GM18502 (cell line): ENCODE measurements around the gene R3HDML.
A peak's percentile ranks its signal among the peaks of the same experiment; 100 is the strongest.
"Not testable (repeated sequence)": the region's sequence is repeated elsewhere in the genome, so short reads cannot be mapped to it uniquely, and the experiment has no call there.

Experiments used
- ATAC-seq: cut with Tn5 transposase; IDR thresholded peaks from one replicate; pipeline ENCODE4 v1.9.1; 2021; ENCODE audit warnings: mild to moderate bottlenecking; ENCODE audit not compliant: unreplicated experiment, poor library complexity

Gene R3HDML, protein sequence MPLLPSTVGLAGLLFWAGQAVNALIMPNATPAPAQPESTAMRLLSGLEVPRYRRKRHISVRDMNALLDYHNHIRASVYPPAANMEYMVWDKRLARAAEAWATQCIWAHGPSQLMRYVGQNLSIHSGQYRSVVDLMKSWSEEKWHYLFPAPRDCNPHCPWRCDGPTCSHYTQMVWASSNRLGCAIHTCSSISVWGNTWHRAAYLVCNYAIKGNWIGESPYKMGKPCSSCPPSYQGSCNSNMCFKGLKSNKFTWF

DNA sequence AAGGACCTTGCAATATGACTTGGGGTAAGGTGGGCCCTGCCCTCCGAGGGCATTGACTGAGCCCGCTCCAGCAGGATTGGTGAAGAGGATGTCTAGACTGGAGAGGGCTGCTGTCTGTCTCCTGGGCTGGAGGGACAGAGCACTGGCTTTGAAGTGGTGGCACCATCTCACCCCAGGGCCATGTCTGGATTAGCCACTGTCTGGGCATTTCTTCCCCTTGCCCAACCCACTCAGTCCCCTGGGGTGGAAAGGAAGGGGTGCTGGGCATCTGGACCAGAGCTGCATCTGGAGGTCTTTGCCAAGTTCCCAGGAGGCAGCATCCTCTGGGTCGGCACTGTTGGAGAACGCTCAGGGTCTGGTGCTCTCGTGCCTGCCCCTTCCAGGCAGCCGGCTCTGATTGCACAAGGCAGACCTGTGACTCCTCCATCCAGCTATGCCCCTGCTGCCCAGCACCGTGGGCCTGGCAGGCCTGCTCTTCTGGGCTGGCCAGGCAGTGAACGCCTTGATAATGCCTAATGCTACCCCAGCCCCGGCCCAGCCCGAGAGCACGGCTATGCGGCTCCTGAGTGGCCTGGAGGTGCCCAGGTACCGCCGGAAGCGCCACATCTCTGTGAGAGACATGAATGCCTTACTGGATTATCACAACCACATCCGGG, at the start of gene R3HDML:
TSS of gene R3HDML (plus strand) at position 319 of the 656 bp plus-strand sequence. CDS start at position 434, 115 bp downstream.
- ATAC-seq = no peak

DNA sequence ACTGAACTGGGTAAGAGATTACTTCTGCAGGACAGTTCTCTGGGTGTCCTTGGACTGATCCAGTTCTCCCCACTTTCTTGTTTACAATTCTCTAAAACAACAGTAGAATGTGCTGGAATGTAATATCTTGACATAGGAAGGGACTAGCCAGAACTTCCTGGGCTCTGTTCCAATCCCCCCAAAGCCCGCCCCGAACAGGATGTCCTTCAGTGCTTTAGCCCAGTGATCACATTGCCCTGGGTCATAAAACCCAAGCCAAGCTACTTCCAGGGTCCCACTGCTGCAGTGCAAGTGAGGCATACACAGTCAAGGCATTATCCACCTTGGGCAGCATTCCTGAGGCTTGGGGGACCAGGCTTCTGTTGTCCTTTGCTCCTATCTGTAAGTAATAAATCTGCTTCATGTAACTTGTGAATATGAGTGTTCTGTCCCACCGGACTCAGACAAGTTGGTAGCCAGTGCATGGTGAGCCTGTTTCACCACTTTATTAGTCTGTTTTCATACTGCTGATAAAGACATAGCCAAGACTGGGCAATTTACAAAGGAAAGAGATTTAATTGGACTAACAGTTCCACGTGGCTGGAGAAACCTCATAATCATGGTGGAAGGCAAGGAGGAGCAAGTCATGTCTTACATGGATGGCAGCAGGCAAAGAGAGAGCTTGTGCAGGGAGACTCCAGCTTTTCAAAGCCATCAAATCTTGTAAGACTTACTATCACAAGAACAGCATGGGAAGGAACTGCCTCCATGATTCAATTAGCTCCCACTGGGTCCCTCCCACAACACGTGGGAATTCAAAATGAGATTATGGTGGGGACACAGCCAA, 49.4 kb upstream of the R3HDML start:
- no peak for ATAC-seq

DNA sequence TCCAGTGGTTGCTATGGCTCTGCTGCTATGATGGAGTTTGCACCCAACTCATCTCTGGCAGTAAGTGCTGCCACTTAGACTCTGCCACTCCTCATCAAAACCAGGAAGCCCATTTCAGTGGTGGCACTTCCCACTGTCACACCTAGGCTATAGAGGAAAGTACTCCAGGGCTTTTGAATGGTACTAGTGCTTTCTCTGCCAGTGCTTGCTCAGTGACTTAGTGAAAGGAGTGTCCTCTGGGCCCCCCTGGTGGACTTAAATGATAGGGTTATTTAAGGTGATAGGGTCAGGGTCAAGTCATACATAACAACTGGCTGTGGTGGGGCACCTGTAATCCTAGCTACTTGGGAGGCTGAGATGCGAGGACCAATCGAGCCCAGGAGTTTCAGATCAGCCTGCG, 48.6 kb upstream of the R3HDML start:
- no peak for ATAC-seq

DNA sequence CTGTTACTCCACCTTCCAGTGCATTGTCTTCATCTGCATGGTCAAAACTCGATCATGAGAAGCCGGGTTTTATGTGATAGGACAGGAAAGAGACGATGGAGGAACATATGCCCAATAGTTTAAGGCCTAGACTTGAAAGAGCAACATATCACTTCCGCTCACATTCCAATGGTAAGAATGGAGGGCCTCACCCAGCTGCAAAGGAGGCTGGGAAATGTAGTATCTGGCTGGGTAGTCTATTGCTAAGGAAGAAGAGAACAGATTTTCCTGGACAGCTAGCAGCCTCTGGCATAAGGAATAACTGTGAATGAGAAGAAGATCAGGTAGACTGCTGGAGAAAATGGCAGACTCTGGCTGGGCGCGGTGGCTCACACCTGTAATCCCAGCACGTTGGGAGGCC, 45.1 kb upstream of the R3HDML start:
- ATAC-seq = no peak

DNA sequence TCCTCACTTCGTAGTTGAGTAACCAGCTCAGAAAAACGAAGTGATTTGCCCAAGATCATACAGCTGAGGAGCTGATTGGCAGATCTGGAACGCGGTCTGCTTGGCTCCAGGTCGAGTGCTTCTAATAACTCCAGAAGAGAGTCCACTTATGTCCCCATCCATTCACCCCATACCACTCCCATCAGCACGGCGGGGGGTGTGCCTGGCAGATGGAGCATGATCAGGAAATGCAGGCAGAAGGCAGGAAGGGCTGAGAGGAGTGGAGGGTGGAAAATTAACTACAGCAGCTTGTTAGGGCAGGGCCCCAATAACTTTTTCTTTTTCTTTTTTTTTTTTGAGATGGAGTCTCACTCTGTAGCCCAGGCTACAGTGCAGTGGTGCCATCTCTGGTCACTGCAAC, 40.8 kb upstream of the R3HDML start:
- no peak for ATAC-seq

DNA sequence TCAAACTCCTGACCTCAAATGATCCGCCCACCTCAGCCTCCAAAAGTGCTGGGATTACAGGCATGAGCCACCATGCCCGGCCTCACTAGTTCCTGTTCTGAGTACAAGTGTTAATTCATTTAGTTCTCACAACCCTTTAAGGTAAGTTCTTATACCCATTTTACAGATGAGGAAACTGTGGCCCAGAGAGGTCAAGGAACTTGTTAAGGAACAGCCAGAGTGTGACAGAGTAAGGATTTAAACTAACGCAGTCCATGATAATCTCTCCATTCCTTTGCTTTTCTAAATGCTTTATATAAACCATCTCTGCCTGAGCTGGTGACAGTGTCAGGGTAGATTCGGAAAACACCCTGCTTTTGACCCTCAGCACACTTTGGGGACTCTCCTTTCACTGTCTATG, 39.1 kb upstream of the R3HDML start:
- ATAC-seq = no peak

DNA sequence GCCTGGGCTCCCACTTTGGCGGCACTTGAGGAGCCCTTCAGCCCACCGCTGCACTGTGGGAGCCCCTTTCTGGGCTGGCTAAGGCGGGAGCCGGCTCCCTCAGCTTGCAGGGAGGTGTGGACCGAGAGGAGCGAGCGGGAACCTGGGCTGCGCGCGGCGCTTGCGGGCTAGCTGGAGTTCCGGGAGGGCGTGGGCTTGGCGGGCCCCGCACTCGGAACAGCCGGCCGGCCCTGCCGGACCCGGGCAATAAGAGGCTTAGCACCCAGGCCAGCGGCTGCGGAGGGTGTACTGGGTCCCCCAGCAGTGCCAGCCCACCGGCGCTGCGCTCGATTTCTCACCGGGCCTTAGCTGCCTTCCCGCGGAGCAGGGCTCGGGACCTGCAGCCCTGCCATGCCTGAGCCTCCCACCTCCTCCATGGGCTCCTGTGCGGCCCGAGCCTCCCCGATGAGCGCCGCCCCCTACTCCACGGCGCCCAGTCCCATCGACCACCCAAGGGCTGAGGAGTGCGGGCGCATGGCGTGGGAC, 37.8 kb upstream of the R3HDML start:
- not testable (repeated sequence) for ATAC-seq

DNA sequence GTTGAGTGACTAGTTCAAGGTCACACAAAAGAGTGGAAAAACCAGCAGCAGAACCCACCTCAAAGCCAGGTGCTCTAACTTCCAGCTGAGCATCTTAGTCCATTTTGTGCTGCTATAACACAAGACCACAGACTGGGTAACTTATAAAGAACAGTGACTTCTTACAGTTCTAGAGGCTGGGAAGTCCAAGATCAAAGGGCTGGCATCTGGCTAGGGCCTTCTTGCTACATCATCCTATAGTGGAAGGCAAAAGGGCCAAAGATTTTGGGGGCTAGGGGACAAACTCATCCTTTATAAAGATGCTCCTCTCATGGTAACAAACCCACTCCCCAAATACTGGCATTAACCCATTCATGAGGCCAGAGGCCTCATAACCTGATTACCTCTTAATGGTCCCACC, 35.6 kb upstream of the R3HDML start:
- no peak for ATAC-seq

DNA sequence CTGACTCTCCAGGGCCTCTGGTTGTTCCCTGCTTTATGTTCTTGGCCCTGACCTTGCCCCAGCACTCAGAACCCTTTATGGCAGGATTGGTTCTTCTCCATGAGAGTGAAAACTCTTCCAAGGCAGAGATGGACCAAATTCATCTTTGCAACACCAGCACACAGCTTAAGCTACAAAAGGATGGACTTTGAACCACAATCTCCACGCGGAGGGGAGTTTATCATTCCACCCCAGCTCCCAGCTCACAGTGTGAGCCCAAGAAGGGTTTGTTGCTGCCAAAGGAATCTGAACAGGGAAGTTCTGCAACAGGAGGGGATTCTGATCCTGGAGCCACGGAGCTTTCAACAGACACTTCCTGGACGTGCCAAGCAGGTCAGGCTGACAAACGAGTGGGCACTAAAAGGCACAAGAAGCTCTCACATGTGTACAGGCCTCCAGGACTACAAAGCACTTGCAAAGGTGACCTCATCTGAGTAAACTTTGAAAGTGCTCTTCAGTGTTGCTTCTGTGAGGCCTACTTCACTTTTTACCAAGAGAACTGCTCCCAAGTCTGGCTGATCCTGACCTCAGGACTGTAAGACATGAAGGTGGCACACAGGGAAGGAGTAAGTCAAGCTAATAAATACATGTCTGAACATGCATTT, 34.7 kb upstream of the R3HDML start:
- no peak for ATAC-seq

DNA sequence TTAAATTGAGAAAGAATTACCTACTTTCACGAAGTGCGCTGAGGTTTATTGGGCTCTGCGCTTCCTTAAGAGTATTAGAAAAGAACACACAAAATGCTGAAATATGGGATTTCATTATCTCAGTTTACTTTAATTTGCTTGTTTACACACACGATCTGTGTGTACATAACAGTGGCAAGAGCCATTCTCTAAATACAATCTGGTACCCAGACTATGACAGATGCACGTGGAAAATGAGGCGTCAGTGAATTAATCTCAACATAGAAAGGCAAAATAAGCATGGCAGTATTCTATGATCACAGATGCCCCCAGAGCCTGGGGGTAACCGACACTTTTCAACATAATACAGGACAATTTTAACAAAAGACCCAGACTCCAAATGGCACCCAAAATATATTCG, 34.1 kb upstream of the R3HDML start:
- ATAC-seq = no peak

DNA sequence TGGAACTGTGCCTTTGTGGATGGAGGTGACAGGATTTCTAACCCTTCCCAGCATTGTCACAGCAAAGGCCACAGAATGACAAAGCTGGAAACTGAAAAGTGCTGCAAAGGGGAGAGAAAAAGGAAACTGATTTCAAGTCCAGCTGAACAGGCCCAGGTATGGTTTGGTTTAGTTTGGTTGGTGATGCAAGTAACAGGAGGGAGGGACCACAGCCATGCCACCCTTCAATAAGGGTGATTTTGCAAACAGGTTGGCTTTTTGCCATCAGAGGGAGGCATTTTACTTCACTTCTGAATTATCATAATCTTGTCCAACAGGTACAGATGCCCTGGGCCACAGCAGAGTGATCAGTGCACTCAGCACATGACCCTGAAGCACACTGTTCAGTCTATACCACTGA, 32.5 kb upstream of the R3HDML start:
- no peak for ATAC-seq

DNA sequence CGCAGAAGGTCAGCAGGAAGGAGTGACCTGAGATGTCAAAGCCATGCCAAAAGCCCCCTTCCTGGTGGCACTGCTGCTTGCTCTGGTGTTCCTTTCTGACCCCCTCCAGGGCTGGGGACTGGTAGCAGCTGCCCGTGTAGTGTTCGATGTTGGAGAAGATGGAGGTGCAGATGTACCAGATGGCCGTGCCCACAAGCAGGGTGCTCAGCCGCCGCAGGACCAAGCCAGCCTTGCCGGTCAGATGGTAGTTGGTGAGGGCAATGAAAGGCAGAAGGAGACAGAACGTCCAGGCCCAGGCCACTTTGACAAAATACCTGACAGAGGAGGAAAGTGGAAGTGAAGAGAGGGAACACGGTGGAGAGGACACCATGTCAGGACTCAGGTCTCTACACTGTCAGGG, 29.9 kb upstream of the R3HDML start:
- no peak for ATAC-seq

DNA sequence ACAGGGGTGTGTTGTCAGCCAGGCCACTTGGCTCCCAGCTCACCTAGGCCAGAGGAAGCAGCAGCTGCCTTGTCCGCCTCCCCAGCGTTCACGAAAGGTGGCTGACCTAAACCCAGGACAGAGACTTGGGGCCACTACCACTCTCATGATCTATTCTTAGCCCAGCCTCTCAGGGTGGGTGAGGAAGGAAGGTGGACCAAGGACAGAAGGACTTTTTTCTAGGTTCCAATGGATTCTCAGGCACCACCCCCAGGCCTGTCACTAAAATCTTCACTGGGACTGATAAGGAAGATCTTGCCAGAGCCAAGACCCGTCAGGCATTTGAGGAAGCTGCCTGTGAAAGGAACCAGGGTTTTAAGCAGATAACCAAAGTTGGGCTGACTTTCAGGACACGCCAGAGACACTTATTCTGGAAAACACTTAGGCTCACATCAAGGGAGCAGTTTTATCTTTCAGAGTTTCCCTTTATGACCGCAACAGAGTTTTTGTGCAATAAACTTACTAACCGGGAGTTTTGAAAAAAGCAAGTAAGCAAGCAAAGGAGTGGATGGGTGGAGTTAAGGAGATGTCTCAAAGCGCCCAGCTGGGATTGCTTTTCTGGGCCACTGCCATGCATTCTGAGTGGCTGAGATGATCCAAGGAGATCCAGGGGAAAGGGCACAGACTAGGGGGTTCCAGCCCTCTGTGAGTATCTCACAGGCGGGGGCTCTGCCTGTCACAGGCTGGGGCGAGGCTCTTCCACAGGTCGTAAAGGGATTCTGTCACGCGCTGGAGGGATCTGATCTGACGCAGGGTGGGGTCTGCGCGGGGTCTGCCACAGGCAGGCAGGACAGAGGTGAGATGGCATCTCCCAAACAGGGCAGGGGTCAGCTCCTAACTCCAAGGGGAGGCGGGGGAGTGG, 26.8 kb upstream of the R3HDML start:
- peak; percentile 5 for ATAC-seq

DNA sequence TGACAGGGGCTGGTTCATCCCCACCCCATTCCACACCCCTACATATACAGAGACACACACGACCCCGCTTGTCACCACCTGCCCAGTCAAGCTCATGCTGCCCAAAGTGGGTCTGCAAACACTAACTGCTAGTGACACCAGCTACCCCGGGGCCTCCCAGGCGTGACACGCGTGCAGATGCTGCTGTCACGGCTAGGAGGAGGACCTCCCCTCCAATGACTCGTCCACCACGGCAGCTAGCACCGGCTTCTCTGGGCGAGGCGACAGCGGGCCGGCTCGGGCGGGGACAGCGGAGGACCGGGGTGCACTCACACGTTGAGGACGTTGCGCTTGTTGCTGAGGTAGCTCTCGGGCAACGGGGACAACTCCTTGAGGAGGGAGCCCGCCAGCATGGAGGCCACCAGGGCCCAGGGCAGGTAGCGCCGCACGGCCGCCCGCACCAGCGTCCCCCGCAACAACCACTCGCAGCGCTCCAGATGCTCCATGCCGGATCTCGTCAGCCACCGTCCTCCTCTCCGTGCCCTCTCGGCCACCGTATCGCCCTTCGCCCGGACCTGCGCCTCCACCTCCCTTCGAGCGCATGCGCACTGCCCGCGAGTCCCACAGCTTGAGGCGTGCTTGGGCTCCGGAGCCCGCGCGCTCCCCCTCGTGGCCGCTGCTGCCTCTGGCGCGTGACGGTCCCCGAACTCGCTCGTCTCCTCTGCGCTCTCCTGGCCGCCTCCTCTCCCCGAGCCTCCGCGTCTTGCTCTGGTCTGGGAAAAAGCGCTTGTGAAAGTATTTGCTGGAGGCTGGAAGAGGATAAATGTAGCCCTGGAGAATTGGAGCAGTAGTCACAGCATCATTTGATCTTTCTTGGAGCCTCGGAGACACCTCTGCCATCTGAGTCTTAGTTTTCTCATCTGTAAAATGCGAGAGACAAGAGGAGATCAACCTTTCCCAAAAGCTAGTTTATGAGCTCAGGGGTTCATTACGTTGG, 25.9 kb upstream of the R3HDML start, which contains the start of gene FITM2:
TSS of gene FITM2 (minus strand) at position 539 of the 976 bp plus-strand sequence. CDS start at position 485, 54 bp downstream.
- peak; percentile 92 for ATAC-seq

DNA sequence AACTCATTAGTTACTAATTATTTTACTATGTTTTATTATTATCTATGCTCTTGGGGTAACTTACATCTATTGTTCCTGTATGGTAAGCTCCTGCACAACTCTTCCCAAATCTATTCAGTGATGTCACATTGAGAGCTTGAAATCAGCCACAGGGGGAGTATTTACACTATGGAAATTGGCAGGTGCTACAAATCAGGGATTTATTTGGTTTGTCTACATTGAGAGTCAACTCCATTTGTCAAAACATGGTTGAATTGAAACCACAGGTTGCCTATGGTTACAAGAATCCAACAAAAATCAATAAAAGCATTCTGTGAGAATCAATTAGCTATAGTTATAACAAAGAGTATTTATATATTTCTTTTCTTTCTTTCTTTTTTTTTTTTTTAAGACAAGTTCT, 22.0 kb upstream of the R3HDML start:
- ATAC-seq = no peak

DNA sequence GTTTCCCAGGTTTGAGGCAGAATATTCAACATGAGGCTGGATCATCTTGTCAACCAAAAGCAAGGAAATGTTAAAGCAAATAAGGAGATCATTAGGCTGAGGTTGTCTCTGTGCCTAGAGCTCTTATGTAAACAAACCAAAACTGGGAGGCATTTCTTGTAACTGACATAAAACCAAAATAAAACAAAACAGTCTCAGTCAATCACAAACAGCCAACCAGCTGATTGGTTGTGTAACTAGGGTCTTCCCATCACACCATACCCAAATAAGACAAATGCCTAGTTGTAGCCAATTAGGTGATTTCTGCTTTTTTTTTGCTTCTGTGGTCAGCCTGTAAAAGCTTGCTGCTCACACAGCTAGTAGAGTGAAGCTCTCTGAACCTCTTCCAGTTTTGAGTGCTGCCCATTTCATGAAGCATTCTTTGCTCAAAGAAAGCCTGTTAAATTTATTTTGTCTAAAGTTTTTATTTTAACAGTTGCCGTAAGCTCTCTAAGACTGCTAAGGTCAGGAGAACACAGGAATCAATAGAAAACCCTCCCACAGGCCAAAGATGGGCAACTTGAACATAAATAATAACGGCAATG, 16.9 kb upstream of the R3HDML start:
- ATAC-seq = no peak

DNA sequence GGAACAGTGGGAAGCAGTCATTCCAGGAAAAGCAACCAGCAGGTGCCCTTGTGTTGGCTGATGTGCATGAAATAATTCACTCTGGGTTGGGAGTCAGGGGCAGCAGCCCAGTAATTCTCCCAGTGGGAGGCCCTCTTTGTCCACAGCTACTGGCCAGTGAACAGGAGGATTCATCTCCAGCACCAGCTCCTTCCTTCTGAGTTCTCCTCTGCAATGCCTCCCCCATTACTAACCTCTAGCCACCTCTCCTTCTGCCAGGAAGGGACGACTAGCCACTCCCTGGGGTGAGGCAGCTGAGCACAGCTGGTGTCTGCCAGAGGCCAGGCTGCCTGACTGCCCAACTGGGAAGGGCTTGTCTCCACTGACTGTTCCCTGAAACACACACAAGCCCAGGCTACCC, 12.5 kb upstream of the R3HDML start:
- ATAC-seq = no peak
